ENCODE data around the gene TCAF1.

Gene TCAF1, protein sequence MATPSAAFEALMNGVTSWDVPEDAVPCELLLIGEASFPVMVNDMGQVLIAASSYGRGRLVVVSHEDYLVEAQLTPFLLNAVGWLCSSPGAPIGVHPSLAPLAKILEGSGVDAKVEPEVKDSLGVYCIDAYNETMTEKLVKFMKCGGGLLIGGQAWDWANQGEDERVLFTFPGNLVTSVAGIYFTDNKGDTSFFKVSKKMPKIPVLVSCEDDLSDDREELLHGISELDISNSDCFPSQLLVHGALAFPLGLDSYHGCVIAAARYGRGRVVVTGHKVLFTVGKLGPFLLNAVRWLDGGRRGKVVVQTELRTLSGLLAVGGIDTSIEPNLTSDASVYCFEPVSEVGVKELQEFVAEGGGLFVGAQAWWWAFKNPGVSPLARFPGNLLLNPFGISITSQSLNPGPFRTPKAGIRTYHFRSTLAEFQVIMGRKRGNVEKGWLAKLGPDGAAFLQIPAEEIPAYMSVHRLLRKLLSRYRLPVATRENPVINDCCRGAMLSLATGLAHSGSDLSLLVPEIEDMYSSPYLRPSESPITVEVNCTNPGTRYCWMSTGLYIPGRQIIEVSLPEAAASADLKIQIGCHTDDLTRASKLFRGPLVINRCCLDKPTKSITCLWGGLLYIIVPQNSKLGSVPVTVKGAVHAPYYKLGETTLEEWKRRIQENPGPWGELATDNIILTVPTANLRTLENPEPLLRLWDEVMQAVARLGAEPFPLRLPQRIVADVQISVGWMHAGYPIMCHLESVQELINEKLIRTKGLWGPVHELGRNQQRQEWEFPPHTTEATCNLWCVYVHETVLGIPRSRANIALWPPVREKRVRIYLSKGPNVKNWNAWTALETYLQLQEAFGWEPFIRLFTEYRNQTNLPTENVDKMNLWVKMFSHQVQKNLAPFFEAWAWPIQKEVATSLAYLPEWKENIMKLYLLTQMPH

DNA sequence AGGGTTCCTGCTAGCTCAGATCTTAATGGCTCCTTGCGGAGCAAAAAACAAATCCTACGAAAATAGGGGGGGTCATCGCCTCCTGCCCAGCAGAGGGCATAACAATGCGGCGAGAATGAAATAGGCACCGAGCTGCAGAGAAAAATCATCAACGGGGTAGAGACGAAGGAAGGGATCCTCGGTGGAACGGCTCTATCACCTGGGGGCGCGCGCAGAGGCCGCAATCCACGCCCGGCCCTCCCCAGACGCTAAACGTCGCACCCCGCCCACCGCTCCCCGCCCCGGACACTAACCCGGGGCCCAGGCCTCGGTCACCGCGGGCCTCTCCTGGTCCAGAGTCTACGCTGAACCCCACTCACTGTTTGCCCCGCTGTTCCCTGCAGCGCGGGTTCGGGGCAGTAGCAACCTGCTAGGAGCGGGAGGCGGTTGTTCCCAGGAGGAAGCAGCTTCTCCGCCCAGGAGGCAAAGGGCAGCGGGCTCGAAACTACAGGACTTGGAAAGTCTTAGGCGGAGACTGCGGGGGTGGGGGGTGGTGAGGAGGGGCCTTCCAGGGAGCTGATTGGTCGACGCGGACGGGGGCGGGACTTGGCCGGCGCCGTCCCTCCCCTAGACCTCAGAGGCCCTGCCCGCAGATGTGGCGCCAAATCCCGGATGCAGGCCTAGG is at the start of gene TCAF1:
TCAF1 (minus strand) TSS at position 509 of the 664 bp plus-strand sequence. CDS start 25,568 bp downstream, outside the sequence.
- DNase-seq (ENCODE audit: low spot score), result peak; percentile 88

DNA sequence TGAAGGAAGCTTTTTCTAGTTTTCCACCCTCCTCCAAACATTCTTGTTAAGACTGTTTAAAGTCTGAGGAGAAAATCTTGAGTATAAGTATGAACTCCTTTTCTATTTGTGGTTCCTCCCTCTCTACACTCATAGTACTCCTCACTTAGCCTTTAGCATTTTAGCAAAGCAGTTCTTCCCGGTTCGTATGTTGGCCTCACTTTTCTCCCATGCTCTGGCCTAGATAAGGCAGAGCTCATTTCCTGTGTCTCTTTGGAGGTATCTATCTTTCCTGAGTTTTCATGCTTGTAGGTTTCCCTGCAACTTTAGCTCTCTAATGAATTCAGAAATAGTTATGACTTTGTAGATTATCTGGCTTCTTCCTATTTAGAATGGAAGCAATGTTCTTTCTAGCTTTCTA is 46.8 kb upstream of the TCAF1 start:
- no peak for DNase-seq (ENCODE audit: low spot score)

DNA sequence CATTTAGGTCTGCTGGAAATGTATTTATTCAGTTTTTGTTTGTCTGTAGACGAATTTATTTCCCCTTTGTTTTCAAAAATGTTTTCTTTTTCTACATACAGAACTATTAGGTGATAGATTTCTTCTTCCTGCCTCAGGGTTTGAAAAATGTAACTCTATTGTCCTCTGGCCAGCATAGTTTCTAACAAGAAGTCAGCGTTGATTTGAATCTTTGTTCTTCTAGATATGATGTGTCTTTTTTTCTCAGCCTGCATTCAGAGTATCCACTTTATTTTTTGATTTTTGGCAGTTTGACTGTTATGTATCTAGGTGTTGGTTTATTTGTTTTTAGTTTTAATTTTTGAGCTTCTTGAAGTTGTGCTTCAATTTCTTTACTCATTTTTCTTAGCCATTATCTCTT is 45.1 kb upstream of the TCAF1 start:
- DNase-seq (ENCODE audit: low spot score), result no peak

DNA sequence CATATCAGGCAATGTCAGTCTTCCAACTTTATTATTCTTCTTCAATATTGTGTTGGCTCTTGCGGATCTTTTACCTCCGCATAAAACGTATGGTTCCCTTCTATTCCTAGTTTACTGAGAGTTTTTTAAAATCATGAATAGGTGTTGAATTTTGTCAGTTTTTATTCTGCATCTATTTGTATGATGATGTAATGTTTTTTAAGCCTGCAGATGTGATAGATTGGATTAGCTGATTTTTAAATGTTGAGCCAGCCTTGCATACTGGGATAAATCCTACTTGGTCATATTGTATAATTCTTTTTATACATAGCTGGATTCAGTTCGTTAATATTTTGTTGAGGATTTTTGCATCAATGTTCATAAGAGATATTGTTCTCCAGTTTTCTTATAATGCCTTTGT is 43.4 kb upstream of the TCAF1 start:
- no peak for DNase-seq (ENCODE audit: low spot score)

DNA sequence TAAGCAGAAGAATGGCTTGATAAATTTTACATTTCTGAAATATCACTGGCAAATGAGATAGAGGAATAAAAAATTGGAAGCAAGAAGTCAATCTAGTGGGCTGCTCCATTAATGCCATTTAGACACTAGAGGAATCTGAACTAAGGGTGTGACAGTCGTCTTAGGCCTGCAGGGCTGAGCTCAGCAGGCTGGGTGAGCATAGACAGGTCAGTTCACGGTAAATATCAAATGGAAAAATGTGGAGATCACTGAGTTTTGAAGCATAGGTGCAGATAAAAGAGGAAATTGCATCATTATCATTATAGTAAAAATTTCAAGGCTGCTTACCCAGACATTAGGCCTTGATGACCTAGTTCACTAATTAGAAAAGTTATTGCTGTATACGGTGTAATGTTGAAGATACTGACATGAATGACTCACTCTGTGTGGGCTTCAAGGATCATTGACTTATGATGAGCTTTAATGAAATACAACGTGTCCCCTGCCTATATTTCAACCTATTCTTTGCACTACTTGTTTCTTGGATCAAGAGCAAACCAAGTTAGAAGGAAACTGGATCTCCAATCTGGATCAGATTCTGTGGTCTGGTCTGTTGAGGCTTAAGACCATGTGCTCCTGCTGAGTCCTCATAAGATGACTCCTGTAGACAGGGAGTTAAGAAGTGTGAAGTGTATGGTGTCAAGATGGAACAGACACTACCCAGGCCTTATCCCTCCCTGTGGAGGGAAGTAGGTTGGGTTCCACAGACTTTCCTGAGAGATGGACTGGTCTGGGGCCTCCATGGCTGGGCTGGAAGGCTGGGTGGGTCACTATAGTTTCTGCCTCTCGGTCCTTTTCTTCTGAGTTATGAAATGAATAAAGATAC is 36.6 kb upstream of the TCAF1 start:
- DNase-seq (ENCODE audit: low spot score), result no peak

DNA sequence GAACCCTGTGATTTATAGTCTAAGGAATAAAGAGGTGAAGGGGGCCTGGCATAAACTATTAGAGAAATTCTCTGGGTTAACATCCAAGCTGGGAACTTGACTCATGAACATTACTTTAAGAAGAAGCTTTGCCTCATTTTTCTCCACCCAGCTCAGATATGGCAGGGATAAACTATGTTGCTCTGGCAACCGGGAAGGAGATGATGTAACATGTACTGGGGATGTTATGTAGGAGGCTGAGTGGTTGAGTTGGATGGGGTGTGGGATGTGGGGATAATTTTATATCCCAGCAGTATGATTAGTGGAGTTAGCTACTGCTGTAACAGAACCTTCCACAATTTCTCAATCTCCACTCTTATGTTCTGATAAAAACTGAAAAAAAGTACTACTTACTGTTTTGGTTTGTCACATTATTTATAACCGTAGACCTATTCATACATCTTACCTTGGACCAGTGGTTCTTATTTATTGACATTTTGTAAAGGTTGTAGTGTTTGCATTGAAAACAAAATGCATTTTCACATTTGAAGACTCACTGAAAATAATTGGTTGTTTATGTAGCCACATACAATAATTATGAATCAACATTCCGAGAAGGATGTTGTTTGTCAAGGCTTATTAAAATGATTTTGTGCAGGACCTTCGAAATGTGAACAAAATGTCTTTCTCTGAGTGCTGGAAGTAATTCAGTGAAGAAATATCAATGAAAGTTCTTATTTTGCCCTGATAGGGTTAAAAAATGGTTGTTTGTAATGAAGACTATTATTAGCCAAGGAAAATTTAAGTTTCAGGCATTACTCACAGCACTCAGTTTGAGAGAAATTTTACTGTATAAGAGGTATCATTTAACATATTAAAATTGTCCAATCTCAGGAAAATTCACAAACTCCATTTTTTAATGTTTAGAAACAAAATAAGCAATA is 34.4 kb upstream of the TCAF1 start:
- no peak for DNase-seq (ENCODE audit: low spot score)

DNA sequence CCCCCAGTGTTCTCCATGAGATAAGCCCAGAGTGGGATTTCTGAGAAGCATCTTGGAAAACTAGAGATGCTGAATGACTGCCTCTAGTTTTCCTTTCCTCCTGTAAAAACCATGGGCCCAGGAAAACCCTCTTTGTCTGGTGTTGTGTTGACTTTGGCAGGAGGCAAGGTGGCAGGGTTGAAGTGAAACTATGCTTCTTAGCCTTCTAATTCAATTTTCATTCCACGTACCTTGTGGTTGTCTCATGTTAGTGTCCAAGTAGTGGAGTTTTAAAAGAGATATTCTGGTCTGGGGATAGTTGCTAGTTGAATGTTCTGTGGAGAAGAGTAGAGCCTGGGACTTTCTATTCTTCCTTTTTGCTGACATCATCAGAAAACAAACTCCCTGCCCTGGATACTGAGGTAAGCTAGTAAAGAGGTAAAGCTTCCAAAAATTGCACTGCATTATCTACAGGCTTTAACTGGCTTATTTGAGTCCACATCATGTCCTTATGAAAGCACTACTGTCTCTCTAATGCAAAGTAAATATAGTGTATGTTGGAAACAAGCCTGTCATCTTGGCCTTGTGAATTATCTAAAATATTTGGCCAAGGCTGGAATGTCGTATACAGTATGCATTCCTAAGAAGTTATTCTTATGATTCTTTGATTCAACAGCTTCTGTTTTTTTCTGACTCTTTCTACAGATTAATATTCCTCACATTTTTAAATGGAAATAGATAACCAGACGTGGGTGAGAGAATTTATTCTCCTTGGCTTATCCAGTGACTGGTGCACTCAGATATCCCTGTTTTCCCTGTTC is 32.8 kb upstream of the TCAF1 start, which contains the start of gene OR2F2:
OR2F2 (plus strand) TSS at position 708 of the 800 bp plus-strand sequence; CDS start at position 708, 0 bp downstream.
- no peak for DNase-seq (ENCODE audit: low spot score)

DNA sequence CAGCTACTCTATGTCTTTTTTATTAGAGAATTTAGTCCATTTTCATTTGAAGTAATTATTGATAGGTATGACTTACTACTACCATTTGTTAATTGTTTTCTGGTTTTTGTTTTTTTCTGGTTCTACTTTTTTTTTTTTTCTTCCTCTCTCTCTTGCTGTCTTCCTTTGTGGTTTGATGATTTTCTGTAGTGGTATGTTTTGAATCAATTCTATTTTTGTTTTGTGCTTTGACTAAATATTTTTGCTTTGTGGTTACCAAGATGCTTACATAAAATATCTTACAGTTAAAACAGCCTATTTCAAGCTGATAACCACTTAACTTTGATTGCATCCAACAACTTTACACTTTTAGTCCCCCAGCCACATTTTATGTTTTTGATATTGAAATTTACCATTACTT is 29.8 kb upstream of the TCAF1 start:
- DNase-seq (ENCODE audit: low spot score), result no peak

DNA sequence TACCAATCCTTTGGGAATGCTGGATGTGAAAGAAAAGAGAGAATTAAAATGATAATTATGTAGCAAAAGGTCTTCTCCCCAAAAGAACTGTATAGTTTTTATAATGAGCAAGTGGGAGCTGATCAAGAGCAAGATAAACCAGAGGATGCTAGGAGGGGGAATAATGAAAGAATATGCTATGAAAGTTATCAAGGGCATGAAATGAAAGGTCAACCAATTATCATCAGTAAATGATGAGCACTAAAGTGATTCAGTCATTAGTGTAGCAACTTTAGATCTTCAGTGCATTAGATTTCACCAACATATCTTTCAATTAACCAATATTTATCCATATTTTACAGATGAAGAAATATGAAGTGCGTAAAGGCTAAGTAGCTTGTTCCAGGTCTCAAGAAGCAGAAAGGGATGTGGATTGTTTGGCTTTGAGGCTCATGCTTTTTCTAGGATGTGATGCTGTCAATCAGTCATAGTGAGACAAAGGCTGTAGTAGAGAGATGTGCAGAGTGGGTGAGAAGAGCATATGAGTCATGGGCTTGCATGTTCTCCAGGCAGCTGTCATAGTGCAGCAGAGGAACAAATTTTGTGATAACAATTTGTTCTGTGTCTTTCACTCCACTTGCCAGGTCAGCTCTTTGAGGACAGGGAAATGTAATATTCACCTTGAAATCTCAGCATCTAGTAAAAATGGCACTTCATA is 27.4 kb upstream of the TCAF1 start:
- no peak for DNase-seq (ENCODE audit: low spot score)

DNA sequence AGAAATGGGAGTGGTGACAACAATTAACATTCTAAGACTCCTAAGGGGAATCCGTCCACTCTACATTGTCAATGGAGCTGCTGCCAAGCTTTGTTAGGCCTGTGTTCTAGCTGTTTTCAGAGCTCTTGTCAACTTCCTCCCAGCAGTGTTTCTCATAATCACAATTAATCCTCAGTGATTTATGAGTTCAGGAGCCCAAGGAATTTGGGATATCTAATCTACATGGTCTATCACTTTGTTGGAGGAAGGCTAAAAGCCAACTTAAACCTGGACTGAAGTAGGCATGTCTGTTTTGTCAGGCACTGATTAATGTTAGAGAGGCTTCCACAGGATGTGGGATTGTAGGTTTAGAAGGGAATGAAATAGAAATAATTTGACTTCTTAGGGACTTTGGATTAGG is 22.9 kb upstream of the TCAF1 start:
- no peak for DNase-seq (ENCODE audit: low spot score)

DNA sequence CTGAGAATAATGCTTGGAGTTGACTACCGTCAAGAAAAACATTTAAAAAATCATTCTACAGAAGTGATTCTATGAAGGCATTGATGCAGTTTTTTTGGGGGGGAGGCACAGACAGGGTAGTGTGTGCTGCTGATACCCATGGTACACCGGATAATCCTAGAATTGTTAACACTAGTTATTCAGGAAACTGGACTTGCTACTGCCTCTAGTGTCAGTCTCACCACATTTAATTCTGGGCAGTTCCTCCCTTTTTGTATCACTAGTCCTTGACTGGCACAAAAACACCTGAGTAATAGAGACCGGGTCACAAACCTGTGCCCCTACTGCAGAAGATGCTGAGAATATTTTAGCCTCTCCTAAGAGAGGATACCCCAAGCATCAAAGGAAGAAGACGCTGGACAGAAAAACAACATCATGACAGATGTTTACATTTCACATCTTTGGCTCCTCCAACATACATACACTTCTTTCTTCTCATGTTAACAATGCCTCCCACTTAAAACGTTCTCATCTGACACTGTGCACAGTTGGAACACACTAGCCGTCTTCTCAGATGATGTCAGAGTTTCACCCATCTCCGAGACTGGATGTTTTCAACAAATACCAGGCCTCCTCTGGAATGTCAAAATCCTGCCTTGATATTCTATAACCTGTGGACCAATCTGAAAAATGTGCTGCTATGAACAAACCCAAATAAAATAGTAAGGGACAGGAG is 13.1 kb upstream of the TCAF1 start:
- DNase-seq (ENCODE audit: low spot score), result no peak

DNA sequence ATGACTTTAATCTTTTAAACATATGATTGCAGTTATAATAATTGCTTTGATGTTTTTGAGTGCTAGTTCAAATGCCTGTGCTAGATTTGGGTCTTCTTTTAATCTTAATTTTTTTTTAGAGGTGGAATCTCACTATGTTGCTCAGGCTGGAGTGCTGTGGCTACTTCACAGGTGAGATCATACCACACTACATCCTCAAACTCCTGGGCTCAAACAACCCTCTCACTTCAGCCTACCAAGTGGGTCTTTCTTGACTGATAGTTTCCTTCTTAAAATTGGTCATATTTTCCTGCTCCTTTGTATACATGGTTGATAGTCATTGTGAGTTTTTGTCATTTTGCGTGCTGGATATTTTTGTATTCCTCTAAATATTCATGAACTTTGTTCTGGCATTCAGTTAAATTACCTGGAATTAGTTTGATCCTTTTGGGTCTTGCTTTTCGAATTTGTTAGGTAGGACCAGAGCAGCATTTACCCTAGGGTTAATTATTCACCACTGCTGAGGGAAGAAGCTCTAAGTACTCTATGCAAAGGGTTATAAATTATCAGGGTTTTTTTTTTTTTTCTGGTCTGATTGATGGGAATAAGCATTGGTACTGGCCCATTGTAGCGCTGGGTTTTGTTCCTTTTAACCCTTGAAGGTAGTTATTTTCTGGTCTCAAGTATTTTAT is 12.1 kb upstream of the TCAF1 start:
- no peak for DNase-seq (ENCODE audit: low spot score)

DNA sequence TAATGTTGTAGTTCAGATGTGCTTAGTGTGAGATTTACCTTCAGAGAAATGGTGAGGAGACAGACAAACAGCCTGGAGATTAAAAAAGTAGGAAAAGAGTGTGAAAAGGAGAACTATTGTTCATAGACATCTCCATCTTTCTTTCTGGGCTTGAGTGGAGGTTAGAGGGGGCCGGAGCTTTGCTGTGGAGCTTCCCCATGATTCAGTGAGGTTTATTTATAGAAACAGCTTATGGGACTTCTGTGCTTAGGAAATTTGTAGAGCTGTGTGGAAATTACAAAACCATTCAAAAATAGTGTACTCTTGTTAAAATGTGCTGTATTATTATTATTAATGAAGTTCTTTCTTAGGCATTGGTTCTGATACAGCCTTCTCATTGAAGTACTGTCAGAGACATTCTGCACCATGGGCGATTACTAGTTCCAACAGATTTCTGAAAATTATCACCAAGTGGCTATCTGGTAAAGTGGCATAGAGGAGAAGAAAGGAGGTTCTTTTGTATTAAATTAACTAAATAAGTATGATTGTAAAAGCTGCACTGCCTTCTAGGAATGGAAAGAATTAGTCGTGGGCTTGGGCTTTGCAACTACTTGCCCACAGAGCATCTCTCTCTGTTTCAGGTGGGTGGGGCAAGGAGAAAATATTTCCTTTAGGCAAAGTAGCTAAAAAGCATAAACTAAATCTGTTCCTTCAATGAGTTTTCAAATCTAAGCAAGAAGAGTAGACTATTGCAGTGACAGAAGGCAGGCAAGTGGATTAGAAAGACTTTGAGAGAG is 8.7 kb upstream of the TCAF1 start:
- no peak for DNase-seq (ENCODE audit: low spot score)

DNA sequence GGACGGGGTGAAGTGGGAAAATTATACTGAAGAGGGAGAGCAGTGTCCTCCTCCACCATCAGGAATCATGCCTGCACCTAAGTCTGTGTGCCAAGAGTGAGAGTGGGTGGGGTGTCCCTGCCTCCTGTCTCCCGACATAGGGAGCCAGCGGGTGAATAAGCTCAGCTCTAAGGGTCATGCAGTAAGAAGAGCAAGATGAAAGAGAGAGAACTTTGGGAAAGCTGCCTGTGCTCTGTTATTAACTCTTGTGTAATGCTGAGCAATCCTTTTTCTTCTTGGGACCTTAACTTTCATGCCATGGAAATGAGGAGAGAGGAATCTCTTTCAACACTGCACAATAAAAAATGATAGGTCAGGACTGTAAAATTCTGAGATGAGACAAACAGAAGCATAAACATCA is 7.9 kb upstream of the TCAF1 start:
- DNase-seq (ENCODE audit: low spot score), result no peak

DNA sequence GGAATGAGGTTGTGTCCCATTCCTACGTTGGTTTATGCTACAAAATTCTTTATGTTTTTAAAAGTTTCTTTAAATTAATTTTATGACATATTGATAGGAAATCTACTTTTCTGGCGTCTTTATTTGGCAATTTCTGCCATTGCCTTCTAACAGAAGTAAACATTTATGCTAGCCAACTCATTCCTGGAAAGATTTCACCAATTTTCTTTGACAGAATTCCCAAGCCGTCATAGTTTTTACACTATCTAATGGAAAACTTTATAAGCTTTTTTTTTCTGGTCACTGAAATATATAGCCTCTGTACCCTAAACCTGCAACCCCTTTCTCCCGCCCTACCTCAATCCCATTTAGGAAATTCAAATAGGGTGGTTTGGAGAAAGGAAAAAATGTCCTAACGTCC is 6.1 kb upstream of the TCAF1 start:
- DNase-seq (ENCODE audit: low spot score), result no peak

DNA sequence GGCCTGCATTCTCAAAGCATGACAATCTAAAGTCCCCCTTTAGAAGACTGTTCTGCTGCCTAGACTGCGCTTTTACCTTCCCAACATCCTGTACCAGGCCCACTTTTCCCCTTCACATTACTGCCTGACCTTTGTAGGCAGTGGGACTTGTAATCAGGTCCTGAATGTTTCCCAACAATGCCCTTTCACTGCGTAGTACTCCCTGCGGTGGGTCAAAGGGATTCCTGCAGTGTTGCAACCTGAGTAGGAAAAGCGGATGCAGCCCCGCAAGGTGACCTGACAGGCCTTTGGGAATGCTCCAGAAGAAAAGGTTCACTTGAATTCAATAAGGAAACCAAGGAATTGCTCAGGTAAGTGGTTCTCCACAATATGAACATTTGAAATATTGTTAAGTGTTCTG is 4.9 kb upstream of the TCAF1 start:
- DNase-seq (ENCODE audit: low spot score), result no peak

DNA sequence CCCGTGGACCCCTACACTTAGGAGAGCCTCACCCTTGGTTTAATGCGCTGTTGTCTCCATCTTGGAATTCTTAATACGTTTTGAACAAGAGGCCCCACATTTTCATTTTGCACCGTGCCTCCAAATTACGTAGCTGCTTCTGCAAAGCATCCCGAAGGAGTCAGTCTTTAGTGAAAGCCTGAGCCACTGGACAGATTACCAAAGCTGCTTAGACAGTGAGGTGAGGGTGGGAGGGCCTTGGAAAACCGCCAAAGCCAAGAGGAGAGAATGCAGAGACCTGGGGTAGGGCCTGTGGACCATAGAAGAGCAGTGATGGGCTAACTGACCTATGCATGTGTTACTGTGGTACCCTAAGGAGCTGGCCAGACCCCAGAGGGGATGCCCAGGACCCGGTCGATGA is 4.2 kb upstream of the TCAF1 start:
- DNase-seq (ENCODE audit: low spot score), result no peak
